SK-N-SH (cell line): ENCODE results near the gene TAOK1.

ENCODE experiments used
- CTCF ChIP-seq: fragments of 200-600 bp; sonication (generic); IDR thresholded peaks from 2 replicates; pipeline ENCODE4 v1.6.1; 2017; ENCODE audit warnings: antibody characterized with exemption, mild to moderate bottlenecking, moderate library complexity
- MAX ChIP-seq: IDR thresholded peaks from 2 replicates; pipeline ENCODE4 v1.4.0; 2012; ENCODE audit warnings: low read depth
- PBX3 ChIP-seq: IDR thresholded peaks from 2 replicates; pipeline ENCODE4; 2012
- POLR2AphosphoS5 ChIP-seq: IDR thresholded peaks from 2 replicates; pipeline ENCODE4 v1.6.1; 2012; ENCODE audit warnings: low read depth, low read length
- REST ChIP-seq: IDR thresholded peaks from 2 replicates; pipeline ENCODE4 v1.6.1; 2012; ENCODE audit warnings: mild to moderate bottlenecking, low read depth, low read length, moderate library complexity
- RFX5 ChIP-seq: IDR thresholded peaks from 2 replicates; pipeline ENCODE4 v1.6.1; 2012; ENCODE audit warnings: mild to moderate bottlenecking, improper control_type of control experiment, low read length
- SMC3 ChIP-seq: IDR thresholded peaks from 2 replicates; pipeline ENCODE4 v1.6.1; 2012; ENCODE audit warnings: low read depth, low read length, improper control_type of control experiment
- TCF12 ChIP-seq: IDR thresholded peaks from 2 replicates; pipeline ENCODE4 v1.4.0; 2012
- YY1 ChIP-seq: IDR thresholded peaks from 2 replicates; pipeline ENCODE4 v1.4.0; 2012; ENCODE audit warnings: low read depth, mild to moderate bottlenecking
- TF ChIP-seq, protein P1 (sequence below): IDR thresholded peaks from 2 replicates; pipeline ENCODE4 v1.4.0; 2012; ENCODE audit warnings: low read depth, borderline replicate concordance

DNA sequence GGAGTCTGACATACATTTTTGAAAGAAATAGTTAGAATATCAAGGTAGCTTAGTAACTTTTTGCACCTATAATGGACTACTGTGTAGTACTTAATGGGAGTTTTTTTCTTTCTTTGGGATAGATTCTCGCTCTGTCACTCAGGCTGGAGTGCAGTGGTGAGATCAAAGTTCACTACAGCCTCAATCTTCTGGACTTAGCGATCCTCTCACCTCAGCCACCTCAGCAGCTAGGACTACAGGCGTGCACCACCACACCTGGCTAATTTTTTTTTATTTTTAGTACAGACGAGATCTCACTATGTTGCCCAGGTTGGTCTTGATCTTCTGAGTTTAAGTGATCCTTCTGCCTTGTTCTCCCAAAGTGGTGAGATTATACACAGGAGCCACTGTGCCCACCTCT, 9.5 kb downstream of the TAOK1 start:
- TF ChIP-seq PBX3: no peak
- no peak for TF ChIP-seq MAX
- TF ChIP-seq RFX5: no peak
- TF ChIP-seq YY1: no peak
- TF ChIP-seq SMC3: no peak
- TF ChIP-seq TCF12: no peak
- TF ChIP-seq REST: no peak
- no peak for TF ChIP-seq CTCF
- TF ChIP-seq POLR2AphosphoS5: no peak
- TF ChIP-seq, protein P1, sequence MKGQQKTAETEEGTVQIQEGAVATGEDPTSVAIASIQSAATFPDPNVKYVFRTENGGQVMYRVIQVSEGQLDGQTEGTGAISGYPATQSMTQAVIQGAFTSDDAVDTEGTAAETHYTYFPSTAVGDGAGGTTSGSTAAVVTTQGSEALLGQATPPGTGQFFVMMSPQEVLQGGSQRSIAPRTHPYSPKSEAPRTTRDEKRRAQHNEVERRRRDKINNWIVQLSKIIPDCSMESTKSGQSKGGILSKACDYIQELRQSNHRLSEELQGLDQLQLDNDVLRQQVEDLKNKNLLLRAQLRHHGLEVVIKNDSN: no peak
